ENCODE data around the gene ACTR1B.
"Not testable (repeated sequence)": the region's sequence is repeated elsewhere in the genome, so short reads cannot be mapped to it uniquely, and the experiment has no call there.

ACTR1B gene

DNA sequence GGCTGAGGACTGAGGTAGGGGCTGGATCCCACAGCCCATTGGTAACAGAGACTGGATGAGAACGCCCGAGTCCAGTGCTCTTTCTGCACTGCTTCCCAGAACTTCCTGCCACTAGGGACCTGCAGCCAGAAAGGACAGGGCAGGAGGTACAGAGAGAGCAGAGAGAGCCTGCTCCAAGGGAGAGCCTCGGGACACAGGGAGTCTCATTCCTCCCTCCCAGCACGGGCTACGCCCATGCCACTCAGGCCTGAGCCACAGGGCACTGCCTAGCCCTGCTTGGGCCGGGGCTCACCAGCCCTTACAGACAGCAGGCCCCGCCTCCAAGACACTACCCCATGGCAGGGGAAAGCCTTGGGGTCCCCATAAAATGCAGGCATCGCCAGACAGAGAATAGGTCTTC is 48.1 kb downstream of the ACTR1B start:
- not testable (repeated sequence) for DNase-seq (ENCODE audit: low spot score)

DNA sequence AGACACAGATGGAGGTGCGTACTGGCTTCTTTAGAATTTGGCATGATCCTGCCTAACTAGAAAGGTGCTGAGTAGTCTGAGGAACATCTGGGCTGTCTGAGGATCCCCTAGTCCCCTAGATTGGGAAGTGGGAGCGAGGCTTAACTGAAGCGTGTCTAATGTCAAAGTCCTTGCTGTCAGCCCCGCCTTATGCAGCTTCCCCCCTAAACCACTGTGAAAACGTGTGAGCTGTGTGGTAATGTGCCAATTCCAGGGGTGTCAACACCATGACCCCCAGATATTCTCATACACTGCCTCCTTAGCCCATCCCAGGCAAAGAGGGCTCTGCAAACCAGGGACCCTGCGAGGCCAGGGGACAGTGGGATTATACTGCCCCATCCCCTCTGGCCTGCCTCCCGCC is 51.9 kb downstream of the ACTR1B start:
- DNase-seq (ENCODE audit: low spot score): not testable (repeated sequence)

DNA sequence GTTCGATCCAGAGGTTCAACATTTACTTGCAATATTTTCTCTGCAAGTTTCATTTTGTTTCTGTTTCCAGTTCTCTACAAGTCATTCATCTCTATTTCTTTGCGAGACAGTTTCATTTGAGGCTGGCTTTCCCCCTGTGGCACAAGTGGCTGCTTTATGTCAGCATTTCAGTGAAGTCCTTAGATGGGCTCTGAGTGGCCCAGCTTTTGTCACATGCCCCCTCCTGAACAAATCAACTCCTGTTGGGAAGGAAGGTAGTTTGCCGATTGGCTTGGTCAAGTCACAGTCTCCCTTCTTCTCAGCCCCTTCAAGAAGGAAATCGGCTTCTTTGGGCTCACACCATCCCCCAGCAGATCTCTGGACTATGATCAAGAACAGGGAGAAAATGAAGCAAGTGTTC is 55.1 kb downstream of the ACTR1B start:
- DNase-seq (ENCODE audit: low spot score): not testable (repeated sequence)
